K562 (cell line): ENCODE data around the gene SYNPO. TPM values are rescaled to one million over a fixed set of nuclear protein-coding genes. Genes with fewer than 3 reads are reported as not detected.
A peak's percentile ranks its signal among the peaks of the same experiment; 100 is the strongest.

ENCODE experiments used
- ATAC-seq: fragments of 200-7000 bp; cut with Tn5 transposase; 3 replicates; pipeline ENCODE4 v1.9.1; 2020; ENCODE audit warnings: moderate library complexity
- BruUV-seq: library from RNA; stranded (reverse); fragments of 400-500 nt; replicated peaks from 2 replicates; lab custom pipeline; 2021; lab: Mats Ljungman, UMichigan
- CTCF ChIA-PET: fragments of 300-600 bp; formaldehyde crosslinking; extraction: SDS; loops from one replicate; lab custom pipeline; 2021; ENCODE audit warnings: low intra/inter-chr PET ratio; lab: Yijun Ruan, JAX
- POLR2A ChIA-PET: fragments of 300-600, 350-650 bp; sonication (Branson Sonifier 250); formaldehyde crosslinking; extraction: SDS; loops from one replicate; lab custom pipeline; 2021; ENCODE audit warnings: antibody characterized with exemption, inconsistent platforms; lab: Yijun Ruan, JAX
- DNase-seq, 4 experiments: peaks; one replicate each; pipeline versions ENCODE4 v3.0.0 to v3.0.0-alpha.2; 2011 to 2018; ENCODE audit warnings: low spot score in 3 of 4, mixed read lengths in 3 of 4; ENCODE audit errors: extremely low read depth in 1 of 4
- FAIRE-seq: peaks from 2 replicates; lab custom pipeline; 2011; peaks lifted over from hg19 to GRCh38; lab: Jason Lieb, UNC
- H2AFZ ChIP-seq: 2 replicates; pipeline ENCODE4 v1.6.0; 2011; ENCODE audit warnings: low read depth, low read length, control low read depth, inconsistent platforms
- H3K27ac ChIP-seq: fragments of 200-600 bp; 3 replicates; pipeline ENCODE4 v1.8.0; 2011; ENCODE audit warnings: low read depth, mild to moderate bottlenecking, control low read depth, inconsistent platforms, low read length, moderate library complexity, mixed read lengths; ENCODE audit errors: extremely low read depth
- H3K27me3 ChIP-seq, 2 experiments: fragments of 300-600 bp in 1 of 2; 2 replicates in 1 of 2; 3 replicates in 1 of 2; pipeline versions ENCODE4 v1.6.0 to v1.8.0; 2011; ENCODE audit warnings: inconsistent platforms in 2 of 2, low read length in 2 of 2, mild to moderate bottlenecking in 1 of 2, mixed read lengths in 1 of 2, moderate library complexity in 1 of 2; ENCODE audit not compliant: control insufficient read depth in 2 of 2, insufficient read depth in 2 of 2
- H3K36me3 ChIP-seq: fragments of 300-600 bp; 3 replicates; pipeline ENCODE4 v1.8.0; 2011; ENCODE audit warnings: mild to moderate bottlenecking, low read length, inconsistent platforms; ENCODE audit not compliant: control insufficient read depth, insufficient read depth
- H3K4me1 ChIP-seq, 2 experiments: fragments of 200-600 bp in 1 of 2; replicated peaks in 1 of 2; 2 replicates in 1 of 2; 3 replicates in 1 of 2; pipeline versions ENCODE4 v1.5.1 to v1.8.0; 2011; ENCODE audit warnings: inconsistent platforms in 2 of 2, low read length in 2 of 2, mild to moderate bottlenecking in 1 of 2, mixed read lengths in 1 of 2, moderate library complexity in 1 of 2; ENCODE audit not compliant: control insufficient read depth in 2 of 2, insufficient read depth in 2 of 2
- H3K4me2 ChIP-seq: 2 replicates; pipeline ENCODE4 v1.6.1; 2011; ENCODE audit warnings: low read length, control low read depth, inconsistent platforms, mixed read lengths; ENCODE audit not compliant: insufficient read depth
- H3K4me3 ChIP-seq: fragments of 200-600 bp; sonication (generic), shearing (Covaris generic); 2 replicates; pipeline ENCODE4 v1.5.1; 2016; ENCODE audit warnings: control low read depth, inconsistent platforms
- H3K79me2 ChIP-seq: fragments of 200-600 bp; 3 replicates; pipeline ENCODE4 v1.8.0; 2011; ENCODE audit warnings: low read length, inconsistent platforms; ENCODE audit not compliant: control insufficient read depth, insufficient read depth
- H3K9ac ChIP-seq, 2 experiments: 2 replicates each; pipeline versions ENCODE4 v1.6.0 to v1.6.1; 2011; ENCODE audit warnings: low read depth in 2 of 2, low read length in 2 of 2, control low read depth in 1 of 2, inconsistent platforms in 1 of 2, mild to moderate bottlenecking in 1 of 2, mixed read lengths in 1 of 2; ENCODE audit not compliant: insufficient read depth in 1 of 2
- H3K9me1 ChIP-seq: one replicate; pipeline ENCODE4 v1.6.0; 2011; ENCODE audit warnings: inconsistent platforms, mild to moderate bottlenecking, low read length, moderate library complexity; ENCODE audit not compliant: control insufficient read depth, insufficient read depth
- H3K9me3 ChIP-seq: replicated peaks from 2 replicates; pipeline ENCODE4 v1.5.1; 2011; ENCODE audit warnings: low read depth, low read length, inconsistent platforms; ENCODE audit not compliant: control insufficient read depth, insufficient read depth
- H4K20me1 ChIP-seq: replicated peaks from 2 replicates; pipeline ENCODE4 v1.6.1; 2011; ENCODE audit warnings: low read length, inconsistent platforms, mixed read lengths; ENCODE audit not compliant: control insufficient read depth, insufficient read depth
- E2F6 ChIP-seq, 2 experiments: IDR thresholded peaks; 2 replicates each; pipeline ENCODE4 v1.6.1; 2011; ENCODE audit warnings: borderline replicate concordance in 1 of 2, control low read depth in 1 of 2, low read depth in 1 of 2, low read length in 1 of 2, mild to moderate bottlenecking in 1 of 2, mixed read lengths in 1 of 2, moderate library complexity in 1 of 2; ENCODE audit not compliant: insufficient read depth in 1 of 2, insufficient read length in 1 of 2, poor library complexity in 1 of 2, severe bottlenecking in 1 of 2; ENCODE audit errors: extremely low read depth in 1 of 2
- E4F1 ChIP-seq: fragments of 250-450 bp; sonication (Bioruptor Pico); IDR thresholded peaks from 2 replicates; pipeline ENCODE4 v1.5.0; 2021; ENCODE audit warnings: mild to moderate bottlenecking, borderline replicate concordance
- MNT ChIP-seq, 2 experiments: fragments of 450-650 bp; conservative IDR thresholded peaks; 2 replicates each; pipeline ENCODE4 v1.6.1; 2017; ENCODE audit warnings: mild to moderate bottlenecking in 2 of 2, moderate library complexity in 2 of 2
- SAFB ChIP-seq: fragments of 200-400 bp; formaldehyde crosslinking; IDR thresholded peaks from 2 replicates; pipeline ENCODE4 v1.6.1; 2017; ENCODE audit warnings: low read depth, low read length, borderline replicate concordance
- ZBTB7A ChIP-seq: IDR thresholded peaks from 2 replicates; pipeline ENCODE4 v1.6.1; 2011; ENCODE audit warnings: low read depth, mild to moderate bottlenecking, low read length, moderate library complexity, borderline replicate concordance; ENCODE audit not compliant: control insufficient read depth
- WGBS: fragments of 100-300 bp; shearing (Covaris generic); methylation state at CpG from one replicate; pipeline ENCODE4 v1.1.6; 2016; ENCODE audit warnings: low coverage, mixed read lengths; ENCODE audit not compliant: insufficient coverage; ENCODE audit errors: missing lambda C conversion rate; 5-methylcytosine and 5-hydroxymethylcytosine counted together
- in situ Hi-C: fragments of 300-500 bp; cut with MboI; formaldehyde crosslinking; loops from 4 replicates; pipeline ENCODE4 v1.15.0; 2018; ENCODE audit warnings: inconsistent platforms, mixed read lengths
- intact Hi-C: fragments of 100-400 bp; cut with micrococcal nuclease; formaldehyde crosslinking; loops from 2 replicates; pipeline ENCODE4 v1.14.2; 2022
- polyA plus RNA-seq, 8 experiments: library from polyadenylated mRNA; depleted of rRNA in 4 of 8; stranded (reverse) in 5 of 8; unstranded in 3 of 8; fragments of >200 nt; fragmentation: Nextera tagmentation in 2 of 8; fragmentation: Illumina TruSeq in 1 of 8; extraction: Ambion mirVana in 2 of 8; extraction: Trizol in 1 of 8; gene quantifications; 2 replicates each; pipeline versions ENCODE4 v1.2.1 to v1.2.3, GENCODE V29; 2011 to 2014; ENCODE audit warnings: inconsistent platforms in 1 of 8, missing spikeins in 1 of 8
- total RNA-seq, 7 experiments: library from RNA; depleted of rRNA in 6 of 7; stranded (reverse); fragments of >200 nt in 6 of 7; fragmentation: Illumina TruSeq in 2 of 7; extraction: Trizol in 2 of 7; gene quantifications; 2 replicates each; pipeline versions ENCODE4 v1.2.1 to v1.2.3, GENCODE V29; 2011 to 2021; ENCODE audit warnings: low replicate concordance in 1 of 7
- TF ChIP-seq, protein P1 (sequence below): fragments of 200-800 bp; sonication (Bioruptor generic); IDR thresholded peaks from 2 replicates; pipeline ENCODE4 v1.6.1; 2017; ENCODE audit warnings: missing genetic modification characterization, missing compliant biosample characterization

The SYNPO gene
- total and polyA plus RNA-seq, 9 of the 15 experiments (the other 6 are each of a cell fraction or from before 2014, with no cell fraction given): 0.01 to 0.31 (median 0.03) TPM; not detected in 4

DNA sequence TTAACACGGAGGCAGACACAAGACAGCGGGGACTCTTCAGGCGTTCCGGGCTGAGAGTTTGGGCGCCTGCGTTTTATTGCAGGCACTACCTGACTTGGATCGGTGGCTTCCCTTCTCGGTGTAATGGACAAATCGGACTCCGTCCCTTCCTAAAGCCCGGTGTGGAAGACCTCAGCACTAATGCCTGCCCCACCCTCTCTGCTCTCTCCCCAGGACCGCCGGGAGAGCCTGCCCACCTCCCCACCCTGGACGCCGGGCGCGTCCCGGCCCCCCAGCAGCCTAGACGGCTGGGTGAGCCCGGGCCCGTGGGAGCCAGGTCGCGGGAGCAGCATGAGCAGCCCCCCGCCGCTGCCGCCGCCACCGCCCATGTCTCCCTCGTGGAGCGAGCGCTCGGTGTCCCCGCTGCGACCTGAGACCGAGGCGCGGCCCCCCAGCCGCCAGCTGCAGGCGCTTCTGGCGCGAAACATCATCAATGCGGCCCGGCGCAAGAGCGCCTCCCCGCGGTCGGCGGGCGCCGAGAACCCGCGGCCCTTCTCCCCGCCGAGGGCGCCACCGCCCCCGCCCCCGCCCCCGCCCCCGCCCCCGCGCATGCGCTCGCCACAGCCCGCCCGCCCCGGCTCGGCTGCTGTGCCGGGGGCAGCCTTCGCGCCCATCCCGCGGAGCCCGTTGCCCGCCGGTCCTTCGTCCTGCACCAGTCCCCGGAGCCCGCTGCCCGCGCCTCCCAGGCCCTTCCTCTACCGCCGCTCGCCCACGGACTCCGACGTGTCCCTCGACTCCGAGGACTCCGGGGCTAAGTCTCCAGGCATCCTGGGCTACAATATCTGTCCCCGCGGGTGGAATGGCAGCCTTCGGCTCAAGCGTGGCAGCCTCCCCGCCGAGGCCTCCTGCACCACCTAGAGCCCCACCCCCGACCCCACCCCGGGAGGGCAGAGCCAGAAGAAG lies 16.0 kb downstream of the SYNPO start:
- intact Hi-C loops: loop anchor here (1.0 to 2.0 kb wide), 3 partner anchors 93 to 197 kb away; partner anchors contain the start of gene IRGM
- Histone ChIP-seq H4K20me1 (no peaks in the 10 kb centered on the region), H3K9me3 (no peaks in the 10 kb centered on the region), H3K9ac (peak overlapping the region; percentile 74 to 94), H3K9me1 (no peaks in the 10 kb centered on the region), H3K79me2 (no peaks in the 10 kb centered on the region), H3K4me1 (peaks cover 9 to 13% of the 10 kb centered on the region in 2 experiments; a peak in 4 of 5 replicates), H3K27ac (0 out of 3 replicates have a peak overlapping the region, but pooled peaks have one; percentile 19), H3K27me3 (peaks cover 6 to 50% of the 10 kb centered on the region in 2 experiments), H3K4me2 (peak overlapping the region; percentile 81), H3K4me3 (peak overlapping the region; percentile 64), H2AFZ (peak overlapping the region; percentile 98), H3K36me3 (no peaks in the 10 kb centered on the region)
- DNase-seq (peak; percentile 88 to 99 (median 98)), ATAC-seq (peak; percentile 91), FAIRE-seq (peak; percentile 42)
- POLR2A ChIA-PET: interaction anchor here (0.6 to 1.4 kb wide), 3 partner anchors 11 to 201 kb away, joined by 3 to 5 read pairs (median 4); no protein-coding TSS in a partner anchor
- in situ Hi-C loops: loop anchor here (10.0 kb wide), 1 partner anchor 202 kb away; no protein-coding TSS in a partner anchor
- CTCF ChIA-PET: interaction anchor here (0.5 to 2.3 kb wide), 5 partner anchors 64 to 96 kb away, joined by 3 to 27 read pairs (median 4); no protein-coding TSS in a partner anchor
- no TSS peak for BruUV-seq
- WGBS: 1% methylated on average over 44 of the region's 99 CpGs
- TF ChIP-seq E2F6 (IDR thresholded peaks at IDR 0.05; ENCODE audit: borderline replicate concordance in 1 of 2, extremely low read depth in 1 of 2, insufficient read depth in 1 of 2, insufficient read length in 1 of 2, low read depth in 1 of 2, low read length in 1 of 2, poor library complexity in 1 of 2, severe bottlenecking in 1 of 2) (peak; percentile 72 to 93), MNT (conservative IDR thresholded peaks at IDR 0.05) (no peak; a peak in 2 of 4 replicates), SAFB (no peak), E4F1 (CRISPR knock-in tag) (no peak), ZBTB7A (peak; percentile 94; the same call in 1 of the 2 replicates)
- TF ChIP-seq, protein P1, sequence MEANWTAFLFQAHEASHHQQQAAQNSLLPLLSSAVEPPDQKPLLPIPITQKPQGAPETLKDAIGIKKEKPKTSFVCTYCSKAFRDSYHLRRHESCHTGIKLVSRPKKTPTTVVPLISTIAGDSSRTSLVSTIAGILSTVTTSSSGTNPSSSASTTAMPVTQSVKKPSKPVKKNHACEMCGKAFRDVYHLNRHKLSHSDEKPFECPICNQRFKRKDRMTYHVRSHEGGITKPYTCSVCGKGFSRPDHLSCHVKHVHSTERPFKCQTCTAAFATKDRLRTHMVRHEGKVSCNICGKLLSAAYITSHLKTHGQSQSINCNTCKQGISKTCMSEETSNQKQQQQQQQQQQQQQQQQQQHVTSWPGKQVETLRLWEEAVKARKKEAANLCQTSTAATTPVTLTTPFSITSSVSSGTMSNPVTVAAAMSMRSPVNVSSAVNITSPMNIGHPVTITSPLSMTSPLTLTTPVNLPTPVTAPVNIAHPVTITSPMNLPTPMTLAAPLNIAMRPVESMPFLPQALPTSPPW (CRISPR knock-in tag): peak; percentile 99
